Subcutaneous adipose tissue (tissue), 4 donors: ENCODE measurements around the gene PDE8A. TPM values are rescaled to one million over a fixed set of nuclear protein-coding genes. Genes with fewer than 3 reads are reported as not detected.

Source experiments
- total RNA-seq, 4 donors: library from RNA; depleted of rRNA; stranded (reverse); fragments of >200 nt; gene quantifications; one replicate each; pipeline ENCODE4 v1.1.0, GENCODE V29; 2016
- TF ChIP-seq, protein P1 (sequence below): fragments of 450-650 bp; IDR thresholded peaks from one replicate; pipeline ENCODE4 v1.5.1; 2016; ENCODE audit warnings: low read depth, mild to moderate bottlenecking, control low read depth, antibody characterized with exemption, moderate library complexity

PDE8A gene
- total RNA-seq, 4 donors from 2014 or later, result 55.3 to 129 (median 99.3) TPM

DNA sequence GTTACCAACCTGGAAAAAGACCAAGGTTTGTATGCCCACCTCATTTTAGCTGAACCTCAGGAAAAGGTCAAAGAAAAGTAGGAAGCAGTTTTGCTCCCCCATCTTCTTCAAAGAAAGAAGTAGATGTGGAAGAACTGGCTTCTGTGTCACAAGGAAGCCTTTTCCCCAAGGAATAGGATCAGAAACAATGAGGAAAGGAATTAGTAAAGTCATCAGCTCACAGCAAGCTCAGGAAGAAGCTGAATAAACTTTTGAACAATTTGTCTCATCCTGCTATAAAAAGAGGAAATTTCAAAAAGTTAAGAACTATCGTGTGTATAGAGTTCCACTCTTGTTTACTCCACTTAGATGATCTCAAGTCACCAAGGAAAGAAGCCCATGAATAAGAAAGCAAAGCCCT lies 174.2 kb downstream of the PDE8A start:
- TF ChIP-seq, protein P1, sequence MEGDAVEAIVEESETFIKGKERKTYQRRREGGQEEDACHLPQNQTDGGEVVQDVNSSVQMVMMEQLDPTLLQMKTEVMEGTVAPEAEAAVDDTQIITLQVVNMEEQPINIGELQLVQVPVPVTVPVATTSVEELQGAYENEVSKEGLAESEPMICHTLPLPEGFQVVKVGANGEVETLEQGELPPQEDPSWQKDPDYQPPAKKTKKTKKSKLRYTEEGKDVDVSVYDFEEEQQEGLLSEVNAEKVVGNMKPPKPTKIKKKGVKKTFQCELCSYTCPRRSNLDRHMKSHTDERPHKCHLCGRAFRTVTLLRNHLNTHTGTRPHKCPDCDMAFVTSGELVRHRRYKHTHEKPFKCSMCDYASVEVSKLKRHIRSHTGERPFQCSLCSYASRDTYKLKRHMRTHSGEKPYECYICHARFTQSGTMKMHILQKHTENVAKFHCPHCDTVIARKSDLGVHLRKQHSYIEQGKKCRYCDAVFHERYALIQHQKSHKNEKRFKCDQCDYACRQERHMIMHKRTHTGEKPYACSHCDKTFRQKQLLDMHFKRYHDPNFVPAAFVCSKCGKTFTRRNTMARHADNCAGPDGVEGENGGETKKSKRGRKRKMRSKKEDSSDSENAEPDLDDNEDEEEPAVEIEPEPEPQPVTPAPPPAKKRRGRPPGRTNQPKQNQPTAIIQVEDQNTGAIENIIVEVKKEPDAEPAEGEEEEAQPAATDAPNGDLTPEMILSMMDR, result no peak

DNA sequence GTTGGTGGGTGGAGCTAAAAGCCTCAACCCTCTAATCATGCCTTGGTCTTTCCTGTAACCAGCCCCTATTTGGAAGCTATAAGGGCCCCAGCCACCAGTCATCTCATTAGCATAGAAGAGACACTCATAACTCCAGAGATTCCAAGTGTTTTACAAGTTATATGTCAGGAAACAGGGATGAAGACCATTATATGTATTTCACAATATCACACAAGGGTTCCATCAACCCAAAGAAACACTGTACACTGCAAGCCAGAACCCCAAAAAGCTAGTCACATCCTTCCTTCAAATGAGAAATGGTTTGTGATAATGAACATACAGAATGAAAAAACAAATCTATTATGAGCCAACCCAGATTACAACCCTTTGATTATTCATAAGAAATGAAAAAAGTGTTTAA lies 175.7 kb downstream of the PDE8A start:
- TF ChIP-seq, protein P1, result no peak

DNA sequence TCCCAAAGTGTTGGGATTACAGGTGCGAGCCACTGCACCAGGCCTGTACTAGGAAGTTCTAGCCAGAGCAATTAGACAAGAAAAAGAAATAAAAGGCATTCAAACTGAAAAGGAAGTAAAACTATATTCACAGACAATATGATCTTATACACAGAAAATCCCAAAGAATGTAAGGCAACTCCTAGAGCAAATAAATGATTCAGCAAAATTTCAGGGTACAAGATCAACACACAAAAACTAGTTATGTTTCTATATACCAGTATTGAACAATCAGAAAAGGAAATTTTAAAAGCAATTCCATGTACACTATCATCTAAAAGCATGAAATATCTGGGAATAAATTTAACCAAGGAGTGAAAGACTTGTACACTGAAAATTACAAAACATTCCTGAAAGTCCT lies 180.6 kb downstream of the PDE8A start:
- TF ChIP-seq, protein P1, result no peak

DNA sequence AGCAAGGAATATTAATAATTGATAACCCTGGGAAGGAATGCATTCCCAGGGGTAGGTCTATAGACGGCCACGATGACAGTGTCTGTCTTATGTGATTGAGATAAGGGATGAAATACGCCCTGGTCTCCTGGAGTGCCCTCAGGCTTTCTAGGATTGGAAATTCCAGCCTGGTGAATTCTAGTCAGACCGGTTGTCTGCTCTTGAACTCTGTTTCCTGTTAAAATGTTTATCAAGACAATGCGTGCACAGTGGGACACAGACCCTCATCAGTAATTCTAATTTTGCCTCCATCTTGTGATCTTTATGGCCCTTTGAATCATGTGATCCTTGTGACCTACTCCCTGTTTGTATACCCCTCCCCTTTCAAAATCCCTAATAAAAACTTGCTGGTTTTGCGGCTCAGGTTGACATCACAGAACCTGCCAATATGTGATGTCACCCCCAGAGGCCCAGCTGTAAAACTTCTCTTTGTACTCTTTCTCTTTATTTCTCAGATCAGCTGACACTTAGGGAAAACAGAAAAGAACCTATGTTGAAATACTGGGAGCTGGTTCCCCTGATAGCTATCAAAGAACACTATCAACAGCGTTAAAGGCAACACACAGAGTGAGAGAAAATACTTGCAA lies 183.3 kb downstream of the PDE8A start:
- TF ChIP-seq, protein P1, result no peak

DNA sequence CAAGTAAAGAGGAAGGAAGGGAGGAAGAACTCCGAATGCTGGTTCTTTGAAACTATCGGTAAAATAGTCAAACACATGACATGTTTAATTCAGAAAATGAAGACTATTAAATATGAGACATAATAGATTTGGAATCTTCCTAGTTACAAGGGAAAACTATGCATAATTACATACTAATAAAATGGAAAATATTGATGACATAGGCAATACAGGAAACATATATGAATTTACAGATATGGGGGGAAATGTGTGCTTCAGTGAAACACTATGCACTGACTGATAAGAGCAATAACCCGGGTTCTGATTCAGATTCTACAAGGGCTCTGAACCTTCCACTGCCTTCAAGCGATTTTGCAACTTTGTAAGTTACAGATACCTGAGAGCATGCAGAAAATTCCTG lies 185.9 kb downstream of the PDE8A start:
- TF ChIP-seq, protein P1, result no peak

DNA sequence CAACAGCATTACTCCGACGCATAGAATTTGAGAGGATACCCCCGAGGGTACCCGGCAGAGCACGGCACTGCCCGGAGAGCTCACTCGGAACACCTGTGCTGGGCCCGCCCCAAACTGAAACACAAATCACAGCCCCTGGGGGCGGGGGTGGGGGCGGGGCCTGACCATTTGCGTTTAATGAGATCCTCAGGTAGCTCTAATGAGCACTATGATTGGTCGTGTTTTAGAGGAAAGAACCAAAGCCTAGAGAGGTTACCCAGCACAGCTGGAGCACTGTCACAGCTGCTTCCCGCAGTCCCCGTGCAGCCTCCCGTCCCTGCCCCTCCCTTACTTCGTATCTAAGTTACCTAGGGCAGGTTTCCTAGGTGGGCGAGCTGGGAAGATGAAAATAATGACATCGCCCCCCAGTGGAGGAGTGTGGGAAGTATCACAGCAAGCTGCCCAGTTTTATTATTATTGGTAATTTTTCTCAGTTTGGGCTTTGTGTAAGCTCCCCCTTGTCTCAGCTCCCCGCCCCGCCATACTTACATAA lies 187.1 kb downstream of the PDE8A start:
- TF ChIP-seq, protein P1, result no peak

DNA sequence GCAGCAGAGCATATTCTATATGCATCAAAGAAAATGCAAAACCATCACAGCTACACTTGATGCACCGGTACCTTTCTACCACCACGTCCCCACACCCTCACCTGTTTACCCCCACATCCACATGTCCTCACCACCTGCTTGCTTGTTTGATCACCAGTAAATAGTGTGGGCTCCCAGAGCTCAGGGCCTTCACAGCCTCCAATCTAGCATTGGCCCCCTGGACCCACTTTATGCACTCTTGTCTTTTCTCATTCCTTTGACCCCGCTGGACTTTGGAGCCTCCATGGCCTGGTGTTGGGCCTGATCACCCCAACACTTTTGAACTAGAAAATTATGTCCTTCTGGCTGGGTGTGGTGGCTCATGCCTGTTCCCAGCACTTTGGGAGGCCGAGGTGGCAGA lies 190.1 kb downstream of the PDE8A start:
- TF ChIP-seq, protein P1, result no peak
